Thyroid gland (tissue), 4 donors: ENCODE measurements around the gene ZNF576. TPM values are rescaled to one million over a fixed set of nuclear protein-coding genes. Genes with fewer than 3 reads are reported as not detected.
"Not testable (repeated sequence)": the region's sequence is repeated elsewhere in the genome, so short reads cannot be mapped to it uniquely, and the experiment has no call there.

Experiments used
- DNase-seq, 2 donors: peaks; one replicate each; pipeline ENCODE4 v3.0.0-alpha.2; 2019
- H3K27ac ChIP-seq, 3 donors: fragments of 200-600 bp; sonication (generic); 1 replicate in 2 of 3; 2 replicates in 1 of 3; pipeline ENCODE4 v1.5.1; 2016 to 2019; ENCODE audit warnings: mild to moderate bottlenecking in 1 of 3, moderate library complexity in 1 of 3
- H3K27me3 ChIP-seq: fragments of 200-600 bp; sonication (generic); one replicate; pipeline ENCODE4 v1.5.1; 2019
- H3K36me3 ChIP-seq, 2 donors: fragments of 200-600 bp; sonication (generic); one replicate each; pipeline ENCODE4 v1.5.1; 2016 to 2019
- H3K4me1 ChIP-seq, 2 donors: fragments of 200-600 bp; sonication (generic); one replicate each; pipeline ENCODE4 v1.5.1; 2017 to 2019
- H3K4me3 ChIP-seq, 3 donors: fragments of 200-600 bp; sonication (generic); replicated peaks in 1 of 3; 1 replicate in 2 of 3; 2 replicates in 1 of 3; pipeline ENCODE4 v1.5.1; 2016; ENCODE audit warnings: mild to moderate bottlenecking in 1 of 3
- H3K9me3 ChIP-seq: fragments of 200-600 bp; sonication (generic); one replicate; pipeline ENCODE4 v1.5.1; 2017
- CTCF ChIP-seq, 6 experiments: fragments of 200-600 bp in 3 of 6; fragments of 450-650 bp in 3 of 6; sonication (generic) in 3 of 6; IDR thresholded peaks; one replicate each; pipeline ENCODE4 v1.5.1; 2016 to 2019; ENCODE audit warnings: antibody characterized with exemption in 6 of 6, mild to moderate bottlenecking in 2 of 6, inconsistent platforms in 1 of 6, moderate library complexity in 1 of 6
- POLR2A ChIP-seq, 2 donors: fragments of 450-650 bp; IDR thresholded peaks; one replicate each; pipeline ENCODE4 v1.6.1; 2017; ENCODE audit warnings: antibody characterized with exemption in 2 of 2, mild to moderate bottlenecking in 2 of 2, moderate library complexity in 1 of 2
- WGBS, 2 donors: methylation state at CpG; one replicate each; pipeline ENCODE4 v1.1.5; 2017; 5-methylcytosine and 5-hydroxymethylcytosine counted together
- intact Hi-C: fragments of 100-400 bp; cut with DNase I; formaldehyde crosslinking; loops from one replicate; pipeline ENCODE4 v1.15.1; 2023
- total RNA-seq, 4 donors: library from RNA; depleted of rRNA; stranded (reverse); fragments of >200 nt; gene quantifications; one replicate each; pipeline ENCODE4 v1.2.3, GENCODE V29; 2016

Gene ZNF576
- total RNA-seq, 4 donors from 2014 or later, result 15.7 to 23.5 (median 17.9) TPM

- TF ChIP-seq POLR2A (IDR thresholded peaks at IDR 0.05), result no peak
- TF ChIP-seq CTCF (IDR thresholded peaks at IDR 0.05), result no peak
- no peaks in the 10 kb centered on the region for H3K36me3 ChIP-seq
- 77 to 83% methylated on average over 3 of the region's 3 CpGs for WGBS, 2 donors
- H3K9me3 ChIP-seq, result no peaks in the 10 kb centered on the region
- no peaks in the 10 kb centered on the region for H3K27me3 ChIP-seq
- peaks cover 7 to 8% of the 10 kb centered on the region in 2 donors for H3K4me1 ChIP-seq
- H3K4me3 ChIP-seq, result no peak overlapping the region
- DNase-seq, result no peak
- intact Hi-C loops, result no loop called here
- no peak overlapping the region for H3K27ac ChIP-seq
Observed at GRCh38 chr19:43643326-43643725, 46.9 kb downstream of the ZNF576 start.

GRCh38 chr19:43644181-43644580 lies 47.8 kb downstream of the ZNF576 start:
- H3K9me3 ChIP-seq, result no peaks in the 10 kb centered on the region
- no peak overlapping the region for H3K4me3 ChIP-seq
- TF ChIP-seq POLR2A (IDR thresholded peaks at IDR 0.05) (no peak), CTCF (IDR thresholded peaks at IDR 0.05) (no peak)
- no peak for DNase-seq
- intact Hi-C loops, result no loop called here
- no peaks in the 10 kb centered on the region for H3K27me3 ChIP-seq
- H3K4me1 ChIP-seq, result peaks cover 7 to 8% of the 10 kb centered on the region in 2 donors
- 85 to 92% methylated on average over 13 of the region's 13 CpGs for WGBS, 2 donors
- H3K27ac ChIP-seq, result no peak overlapping the region
- no peaks in the 10 kb centered on the region for H3K36me3 ChIP-seq

- Histone ChIP-seq H3K9me3 (no peaks in the 10 kb centered on the region), H3K27me3 (no peaks in the 10 kb centered on the region), H3K27ac (no peak overlapping the region), H3K4me3 (no peak overlapping the region), H3K36me3 (no peaks in the 10 kb centered on the region), H3K4me1 (no peaks in the 10 kb centered on the region)
- TF ChIP-seq POLR2A (IDR thresholded peaks at IDR 0.05) (no peak), CTCF (IDR thresholded peaks at IDR 0.05) (no peak)
- intact Hi-C loops, result no loop called here
- 98 to 99% methylated on average over 6 of the region's 6 CpGs for WGBS, 2 donors
- DNase-seq, result no peak
Observed at GRCh38 chr19:43648633-43649032, 52.2 kb downstream of the ZNF576 start.

- TF ChIP-seq POLR2A (IDR thresholded peaks at IDR 0.05) (no peak), CTCF (IDR thresholded peaks at IDR 0.05) (no peak)
- intact Hi-C loops, result no loop called here
- H3K27ac ChIP-seq, result no peak overlapping the region
- peaks cover 0 to 2% of the 10 kb centered on the region in 2 donors for H3K36me3 ChIP-seq
- no peak for DNase-seq
- no peaks in the 10 kb centered on the region for H3K9me3 ChIP-seq
- 85 to 90% methylated on average over 2 of the region's 2 CpGs for WGBS, 2 donors
- H3K4me1 ChIP-seq, result no peaks in the 10 kb centered on the region
- H3K27me3 ChIP-seq, result no peaks in the 10 kb centered on the region
- no peak overlapping the region for H3K4me3 ChIP-seq
Observed at GRCh38 chr19:43649514-43649913, 53.1 kb downstream of the ZNF576 start.

- H3K27me3 ChIP-seq, H3K4me3 ChIP-seq, H3K4me1 ChIP-seq, H3K27ac ChIP-seq, H3K9me3 ChIP-seq, H3K36me3 ChIP-seq, DNase-seq: not testable (repeated sequence)
- intact Hi-C loops, result loop anchor here (5.0 to 10.0 kb wide), 2 partner anchors 113 to 205 kb away; no protein-coding TSS in a partner anchor
- 85 to 91% methylated on average over 7 of the region's 7 CpGs for WGBS, 2 donors
Observed at GRCh38 chr19:43650276-43650675, 53.9 kb downstream of the ZNF576 start.

Other genes with a start within 250 kb of the ZNF576 start
- gene CD177, start 242.9 kb upstream of the ZNF576 start, total RNA-seq, result 1 to 10 TPM in 1 of 4 donors, under 1 TPM in 2, not detected in 1; 0.29 to 1.9 (median 0.59) TPM
- under 1 TPM in 1 of 4 donors, not detected in 3; 0.81 TPM for gene TEX101, start 181.7 kb upstream of the ZNF576 start, total RNA-seq
- under 1 TPM in 1 of 4 donors, not detected in 3; 0.78 TPM for gene LYPD3, start 131.0 kb upstream of the ZNF576 start, total RNA-seq
- gene PHLDB3, start 91.8 kb upstream of the ZNF576 start, total RNA-seq, result 10 to 100 TPM in 1 of 4 donors, 1 to 10 TPM in 3; 4.4 to 19.6 (median 7.4) TPM
- 10 to 100 TPM; 22.4 to 61.9 (median 32.5) TPM for gene ETHE1, start 69.4 kb upstream of the ZNF576 start, total RNA-seq
- 1 to 10 TPM in 1 of 4 donors, not detected in 3; 1.4 TPM for gene ZNF575, start 63.4 kb upstream of the ZNF576 start, total RNA-seq
- 10 to 100 TPM; 29.6 to 38.8 (median 31.3) TPM for gene XRCC1, start 21.1 kb upstream of the ZNF576 start, total RNA-seq
- 10 to 100 TPM; 11.8 to 19.3 (median 13.2) TPM for gene PINLYP, start 20.8 kb upstream of the ZNF576 start, total RNA-seq
- gene IRGQ, start 461 bp upstream of the ZNF576 start, total RNA-seq, result 10 to 100 TPM; 18.0 to 33.5 (median 23.5) TPM
- 1 to 10 TPM in 1 of 4 donors, under 1 TPM in 2, not detected in 1; 0.27 to 1.5 (median 0.59) TPM for gene SRRM5, start 15.5 kb downstream of the ZNF576 start, total RNA-seq
- gene ZNF428, start 23.0 kb downstream of the ZNF576 start, total RNA-seq, result 10 to 100 TPM; 28.9 to 61.5 (median 33.5) TPM
- 10 to 100 TPM in 1 of 4 donors, 1 to 10 TPM in 3; 2.3 to 11.9 (median 3.4) TPM for gene CADM4, start 43.3 kb downstream of the ZNF576 start, total RNA-seq
- 10 to 100 TPM in 1 of 4 donors, 1 to 10 TPM in 3; 2.4 to 21.1 (median 4.5) TPM for gene PLAUR, start 73.6 kb downstream of the ZNF576 start, total RNA-seq
- 1 to 10 TPM in 1 of 4 donors, not detected in 3; 1.1 TPM for gene IRGC, start 119.5 kb downstream of the ZNF576 start, total RNA-seq
- gene SMG9, start 158.4 kb downstream of the ZNF576 start, total RNA-seq, result 10 to 100 TPM; 15.5 to 34.4 (median 18.8) TPM
- gene KCNN4, start 184.4 kb downstream of the ZNF576 start, total RNA-seq, result 1 to 10 TPM in 2 of 4 donors, under 1 TPM in 2; 0.29 to 1.7 (median 1.0) TPM
- gene LYPD5, start 205.9 kb downstream of the ZNF576 start, total RNA-seq, result 1 to 10 TPM; 1.6 to 7.6 (median 2.5) TPM
- 10 to 100 TPM in 3 of 4 donors, 1 to 10 TPM in 1; 9.9 to 29.1 (median 18.9) TPM for gene ZNF283, start 230.7 kb downstream of the ZNF576 start, total RNA-seq